ENCODE measurements around the gene SARS1. TPM values are rescaled to one million over a fixed set of nuclear protein-coding genes. Genes with fewer than 3 reads are reported as not detected.

SARS1 gene
- total and polyA plus RNA-seq, 2 of the 8 experiments (the other 6 are each of a cell fraction or from before 2014, with no cell fraction given): 83.1 to 146 TPM

- TF ChIP-seq USF2 (IDR thresholded peaks at IDR 0.05; ENCODE audit: low read length) (no peak), GTF2F1 (IDR thresholded peaks at IDR 0.05; ENCODE audit: borderline replicate concordance, low read depth, low read length) (no peak)
Observed at GRCh38 chr1:109251277-109252166, 37.8 kb downstream of the SARS1 start (continued).
